ENCODE results near the gene TMCC2.
"Not testable (repeated sequence)": the region's sequence is repeated elsewhere in the genome, so short reads cannot be mapped to it uniquely, and the experiment has no call there.

The TMCC2 gene

DNA sequence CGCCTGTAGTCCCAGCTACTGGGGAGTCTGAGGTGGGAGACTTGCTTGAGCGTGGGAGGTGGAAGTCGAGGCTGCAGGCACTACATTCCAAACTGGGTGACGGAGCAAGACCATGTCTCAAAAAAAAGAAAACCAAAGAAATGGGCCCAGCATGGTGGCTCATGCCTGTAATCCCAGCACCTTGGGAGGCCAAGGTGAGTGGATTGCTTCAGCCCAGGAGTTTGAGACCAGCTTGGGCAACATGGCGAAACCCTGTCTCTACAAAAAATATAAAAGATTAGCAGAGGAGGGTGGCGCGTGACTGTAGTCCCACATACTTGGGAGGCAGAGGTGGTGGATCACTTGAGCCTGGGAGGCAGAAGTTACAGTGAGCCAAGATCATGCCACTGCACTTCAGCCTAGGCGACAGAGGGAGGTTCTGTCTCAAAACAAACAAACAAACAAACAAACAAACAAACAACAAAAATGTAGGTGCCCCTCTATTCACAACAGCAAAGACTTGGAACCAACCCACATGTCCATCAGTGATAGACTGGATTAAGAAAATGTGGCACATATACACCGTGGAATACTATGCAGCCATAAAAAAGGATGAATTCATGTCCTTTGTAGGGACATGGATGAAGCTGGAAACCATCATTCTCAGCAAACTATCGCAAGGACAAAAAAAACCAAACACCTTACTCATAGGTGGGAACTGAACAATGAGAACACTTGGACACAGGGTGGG is 53.1 kb downstream of the TMCC2 start:
- not testable (repeated sequence) for DNase-seq (ENCODE audit: low read depth in 2 of 2)

DNA sequence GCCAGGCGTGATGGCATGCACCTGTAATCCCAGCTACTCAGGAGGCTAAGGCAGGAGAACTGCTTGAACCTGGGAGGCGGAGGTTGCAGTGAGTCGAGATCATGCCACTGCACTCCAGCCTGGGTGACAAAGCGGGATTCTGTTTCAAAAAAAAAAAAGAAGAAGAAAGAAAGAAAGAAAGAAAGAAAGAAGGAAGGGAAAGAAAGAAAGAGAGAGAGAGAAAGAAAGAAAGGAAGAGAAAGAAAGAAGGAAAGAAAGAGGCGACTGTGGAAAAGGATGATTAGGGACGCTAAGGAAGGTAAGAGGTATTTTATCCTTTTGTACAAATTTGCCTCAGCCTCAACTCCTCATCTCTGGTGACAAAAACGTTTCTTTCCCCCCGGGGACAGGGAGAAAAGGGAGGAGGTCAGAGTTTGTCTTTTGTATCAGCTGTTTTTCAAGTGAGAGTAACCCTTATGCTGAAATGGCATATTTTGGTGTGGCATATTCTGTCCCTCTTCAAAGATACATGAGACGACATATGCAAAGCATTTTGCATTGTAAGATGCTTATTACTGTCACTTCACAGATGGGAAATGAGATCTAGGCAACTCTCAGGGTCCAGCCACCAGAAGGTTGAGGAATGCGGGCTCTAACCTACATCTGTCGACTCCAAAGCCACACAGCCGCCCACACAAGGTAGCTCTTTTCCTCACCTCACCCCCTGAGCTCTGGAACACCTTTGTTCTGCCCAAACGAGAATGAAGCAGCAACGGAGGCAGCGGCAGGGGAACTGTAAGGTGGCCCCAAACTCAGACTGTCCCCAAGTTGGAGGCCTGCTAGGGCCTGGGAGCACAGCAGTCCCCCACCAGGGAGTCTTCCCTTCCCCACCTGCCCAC is 55.8 kb downstream of the TMCC2 start:
- DNase-seq (ENCODE audit: low read depth in 2 of 2): no peak

DNA sequence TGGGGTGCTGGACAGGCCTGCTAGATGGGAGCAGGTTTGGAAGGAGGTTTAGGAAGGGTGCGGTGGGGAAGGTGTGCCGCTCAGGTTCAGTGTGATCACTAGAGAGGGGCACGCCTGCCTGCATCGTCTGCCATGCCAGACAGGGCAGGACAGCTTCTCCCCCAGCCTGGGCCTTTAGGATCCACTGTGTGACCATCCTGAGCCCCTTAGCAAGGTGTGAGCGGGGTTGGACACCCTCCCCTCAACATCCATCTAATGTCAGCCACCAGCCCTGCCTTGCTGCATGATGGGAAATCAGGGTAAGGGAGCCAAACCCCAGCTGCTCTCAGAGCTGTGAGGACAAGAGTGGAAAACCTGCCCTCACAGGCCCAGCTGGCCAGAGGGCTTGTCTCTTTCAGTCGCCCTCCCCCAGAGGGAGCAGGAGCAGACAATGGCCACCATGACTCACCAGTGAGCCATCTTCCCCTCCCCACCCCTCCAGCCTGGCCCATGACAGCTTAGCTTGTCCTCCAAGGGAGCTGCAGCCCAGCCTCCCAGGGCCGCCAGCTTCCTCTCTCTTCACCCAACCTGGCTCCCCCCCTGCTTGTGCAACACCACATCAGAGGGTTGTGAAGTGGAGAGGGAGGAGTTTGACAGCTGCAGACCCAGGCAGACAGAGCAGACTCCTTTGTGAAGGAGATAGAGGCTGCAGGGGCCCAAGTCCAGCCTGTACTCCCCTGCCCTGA is 56.8 kb downstream of the TMCC2 start:
- peak; percentile 75 to 79 for DNase-seq (ENCODE audit: low read depth in 2 of 2)

DNA sequence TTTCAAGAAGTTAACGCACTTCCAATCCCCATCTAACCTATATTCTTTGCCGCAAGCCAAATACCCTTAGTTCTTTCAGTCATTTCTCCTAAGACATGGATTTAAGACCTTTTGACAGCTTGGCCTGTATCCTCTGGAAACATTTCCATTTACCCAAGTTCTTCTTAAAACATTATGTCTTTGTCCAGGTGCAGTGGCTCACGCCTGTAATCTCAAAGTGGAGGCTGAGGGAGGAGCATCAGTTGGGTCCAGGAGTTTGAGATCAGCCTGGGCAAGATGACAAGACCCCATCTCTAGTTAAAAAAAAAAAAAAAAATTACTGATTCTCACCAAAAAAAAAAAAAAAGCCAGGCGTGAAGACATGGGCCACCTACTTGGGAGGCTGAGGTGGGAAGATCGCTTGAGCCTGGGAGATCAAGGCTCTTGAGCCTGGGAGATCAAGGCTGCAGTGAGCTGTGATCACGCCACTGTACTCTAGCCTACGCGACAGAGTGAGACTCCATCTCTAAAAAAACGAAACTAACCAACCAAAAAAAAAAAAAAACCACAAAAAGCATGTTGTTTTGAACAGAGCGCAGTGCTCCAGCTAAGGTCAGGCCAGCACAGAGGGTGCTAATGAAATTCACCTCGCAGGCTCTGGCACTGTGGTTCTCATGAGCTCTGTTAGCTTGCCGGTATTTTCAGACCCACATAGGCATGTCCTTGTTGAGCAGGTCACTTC is 57.8 kb downstream of the TMCC2 start:
- peak in 1 of 2 donors; percentile 28 for DNase-seq (ENCODE audit: low read depth in 2 of 2)

DNA sequence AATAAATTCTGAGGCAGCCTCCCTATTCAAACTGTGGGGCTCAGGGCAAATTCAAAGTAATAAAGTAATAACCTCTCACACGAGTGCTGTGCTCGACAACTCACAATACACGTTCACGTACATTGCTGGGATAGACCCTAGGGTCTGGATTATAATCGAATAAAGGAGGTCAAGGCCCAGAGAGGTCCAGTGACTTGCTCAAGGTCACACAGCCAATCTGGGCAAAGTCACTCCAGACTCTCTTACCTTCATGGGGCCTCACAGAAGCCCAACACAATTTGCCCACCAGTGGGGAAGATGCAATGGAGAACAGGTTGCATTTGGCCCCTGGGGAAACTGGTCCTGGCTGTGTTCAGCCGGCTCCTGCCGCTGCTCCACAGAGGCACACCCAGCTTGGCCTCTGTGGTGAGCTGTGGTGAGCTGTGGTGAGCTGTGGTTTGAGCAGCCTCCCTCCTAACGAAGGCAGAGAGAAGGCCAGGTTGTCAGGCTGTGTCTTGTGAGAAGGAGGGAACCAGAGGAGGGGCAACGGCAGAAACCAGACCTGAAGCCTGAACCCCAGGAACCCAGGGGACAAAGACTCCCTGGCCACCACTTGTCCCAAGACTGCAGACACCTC is 58.7 kb downstream of the TMCC2 start:
- DNase-seq (ENCODE audit: low read depth in 2 of 2): peak in 1 of 2 donors; percentile 42

DNA sequence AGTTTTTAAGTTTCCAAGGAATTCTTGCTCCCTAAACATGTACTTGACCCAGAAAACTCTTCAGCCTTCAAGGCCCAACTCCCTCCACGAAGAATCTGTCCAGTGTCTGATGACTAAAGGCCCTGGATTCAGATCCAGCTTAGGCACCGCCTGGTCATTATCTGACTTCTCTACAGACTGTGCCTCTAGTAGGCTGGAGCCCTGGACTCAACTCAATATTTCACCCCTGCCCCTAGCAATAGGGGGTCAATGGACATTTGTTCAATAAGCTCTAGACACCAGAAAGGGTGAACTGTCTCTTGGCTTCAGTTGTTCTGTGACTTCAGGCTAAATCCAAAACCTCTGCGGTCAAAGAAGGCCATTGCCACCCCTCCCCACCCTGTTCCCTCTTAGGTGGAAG is 59.3 kb downstream of the TMCC2 start:
- no peak for DNase-seq (ENCODE audit: low read depth in 2 of 2)

DNA sequence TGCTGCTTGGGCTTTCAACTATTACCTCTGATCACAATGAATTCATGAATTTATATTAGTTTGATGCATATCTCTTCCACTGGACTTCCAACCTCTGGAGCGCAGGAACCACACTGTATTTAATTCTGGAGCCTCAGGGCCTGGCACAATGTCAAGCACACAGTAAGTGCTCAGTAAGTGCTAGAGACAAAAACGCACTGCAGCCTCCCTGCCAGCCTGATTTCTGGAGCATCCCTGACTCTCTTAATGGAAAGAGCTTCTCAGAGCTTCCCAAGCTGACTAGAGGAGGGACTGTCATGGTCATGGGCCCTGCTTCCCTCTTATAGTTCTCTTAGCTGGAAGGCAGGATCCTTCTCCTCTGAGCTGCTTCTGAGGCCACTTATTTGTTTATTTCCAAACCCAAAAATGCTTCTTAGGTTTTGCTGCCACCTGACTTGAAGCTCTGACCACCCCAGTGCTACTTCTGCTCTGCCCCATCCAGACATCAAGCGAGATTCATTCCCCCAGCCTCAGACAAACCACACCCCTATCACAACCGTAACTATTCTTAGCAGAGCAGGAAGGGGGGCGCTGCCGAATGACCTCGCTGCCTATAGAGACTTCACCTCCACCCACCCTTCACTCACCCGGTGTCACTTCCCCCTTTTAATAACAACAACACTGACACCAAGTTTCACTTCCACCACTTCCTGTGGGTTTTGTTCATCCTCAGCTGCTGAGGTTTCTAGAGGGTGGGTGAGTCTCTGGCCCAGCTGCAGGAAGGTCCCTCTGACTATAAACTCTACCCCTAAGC is 60.2 kb downstream of the TMCC2 start:
- DNase-seq (ENCODE audit: low read depth in 2 of 2): peak; percentile 67 to 73

DNA sequence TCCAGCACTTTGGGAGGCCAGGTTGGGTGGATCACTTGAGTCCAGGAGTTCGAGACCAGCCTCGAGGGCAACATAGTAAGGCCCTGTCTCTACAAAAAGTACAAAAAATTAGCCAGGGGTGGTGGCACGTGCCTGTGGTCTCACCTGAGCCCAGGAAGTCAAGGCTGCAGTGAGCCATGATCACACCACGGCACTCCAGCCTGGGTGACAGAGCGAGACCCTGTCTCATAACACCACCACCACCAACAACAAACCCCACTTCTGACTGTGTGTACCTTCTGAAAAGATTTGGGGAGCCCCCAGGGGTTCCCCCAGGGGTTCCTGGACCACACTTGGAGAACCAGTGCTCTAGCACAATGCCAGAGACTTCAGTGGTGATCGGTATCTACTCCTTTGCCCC is 63.9 kb downstream of the TMCC2 start:
- no peak for DNase-seq (ENCODE audit: low read depth in 2 of 2)

DNA sequence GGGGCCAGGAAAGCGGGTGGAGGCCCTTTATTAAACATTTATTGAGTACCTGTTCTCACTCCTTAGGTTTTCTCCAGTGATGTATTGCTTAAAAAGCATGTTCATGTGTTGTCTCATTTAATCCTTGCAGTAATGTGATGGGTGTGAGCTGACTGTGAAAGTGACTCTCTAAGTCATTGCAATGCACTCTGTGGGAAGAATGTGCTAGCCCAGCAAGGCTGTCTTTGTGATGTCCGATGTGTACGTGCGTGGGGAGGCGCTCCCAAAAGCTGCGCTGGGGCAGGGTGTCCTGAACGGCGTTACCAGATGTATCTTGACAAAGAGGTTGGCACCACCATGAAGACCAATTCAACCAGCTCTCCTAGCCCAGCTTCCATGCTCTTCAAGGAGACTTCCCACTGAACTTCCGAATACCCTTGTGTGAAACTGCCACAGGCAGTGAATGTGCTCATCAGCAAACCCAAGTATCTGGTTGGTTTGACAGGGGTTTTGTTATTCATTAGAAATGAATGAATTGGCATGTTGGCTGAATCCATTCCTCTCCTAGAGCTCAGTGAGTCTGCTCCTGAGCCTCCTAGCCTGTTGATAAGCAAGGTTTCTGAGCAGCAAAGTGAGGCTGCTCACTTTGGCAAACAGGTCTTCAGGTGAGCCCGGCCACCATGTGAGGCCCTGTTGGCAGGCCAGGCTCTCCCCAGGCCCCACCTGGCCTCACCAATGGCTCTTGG is 65.8 kb downstream of the TMCC2 start:
- no peak for DNase-seq (ENCODE audit: low read depth in 2 of 2)

DNA sequence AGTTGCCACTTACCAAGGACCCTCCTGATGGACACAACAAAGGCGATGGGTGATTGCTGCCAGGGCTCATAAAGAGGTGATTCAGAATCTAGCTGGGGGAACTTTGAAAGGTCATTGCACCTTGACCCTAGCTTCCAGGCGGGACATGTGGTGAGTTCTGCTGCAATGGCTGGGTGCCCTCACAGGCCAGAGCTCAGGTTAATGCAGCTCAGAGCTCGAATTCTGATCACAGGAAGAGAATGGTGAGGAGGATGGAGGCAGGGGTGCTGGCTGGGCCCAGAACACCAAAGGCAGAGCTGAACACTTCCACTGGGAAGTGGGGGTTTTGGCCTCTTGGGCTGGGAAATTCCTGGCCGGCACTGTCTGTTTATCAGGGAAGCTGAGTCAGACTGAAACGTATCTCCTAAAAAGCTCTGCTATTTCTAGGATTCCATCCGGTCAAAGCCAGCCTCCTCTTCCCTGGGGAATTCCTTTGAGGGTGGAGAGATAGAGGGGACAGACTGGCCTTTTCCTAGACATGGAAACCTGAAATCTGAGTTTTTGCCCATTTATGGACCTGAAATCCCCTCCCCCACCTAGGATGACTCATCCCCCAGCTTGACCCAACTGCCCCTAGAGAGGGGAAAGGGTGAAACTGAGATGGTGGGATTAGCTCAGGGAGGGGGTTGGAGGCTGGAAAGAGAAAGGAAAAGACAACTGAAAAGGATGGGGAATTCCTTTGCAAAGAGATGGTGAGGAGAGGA is 66.6 kb downstream of the TMCC2 start:
- DNase-seq (ENCODE audit: low read depth in 2 of 2): no peak

DNA sequence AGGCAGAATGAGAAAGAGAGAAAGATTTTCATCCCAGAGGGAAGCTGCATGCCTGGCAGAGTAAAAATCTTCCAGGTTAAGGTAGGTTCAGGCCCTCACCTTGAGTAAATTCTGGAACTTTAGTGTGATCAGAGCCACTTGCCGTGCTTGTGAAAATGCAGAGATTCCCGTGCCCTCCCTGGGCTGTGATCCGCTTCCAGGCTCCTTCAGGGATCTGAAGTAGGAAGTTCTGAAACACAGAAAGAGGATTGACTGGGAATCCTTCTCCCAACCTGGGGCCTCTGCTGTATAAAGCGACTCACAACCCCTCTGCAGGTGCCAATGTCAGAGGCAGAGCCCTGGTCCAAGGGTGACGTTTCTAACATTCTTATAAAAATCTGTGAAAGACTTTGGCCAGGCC is 67.2 kb downstream of the TMCC2 start:
- no peak for DNase-seq (ENCODE audit: low read depth in 2 of 2)

DNA sequence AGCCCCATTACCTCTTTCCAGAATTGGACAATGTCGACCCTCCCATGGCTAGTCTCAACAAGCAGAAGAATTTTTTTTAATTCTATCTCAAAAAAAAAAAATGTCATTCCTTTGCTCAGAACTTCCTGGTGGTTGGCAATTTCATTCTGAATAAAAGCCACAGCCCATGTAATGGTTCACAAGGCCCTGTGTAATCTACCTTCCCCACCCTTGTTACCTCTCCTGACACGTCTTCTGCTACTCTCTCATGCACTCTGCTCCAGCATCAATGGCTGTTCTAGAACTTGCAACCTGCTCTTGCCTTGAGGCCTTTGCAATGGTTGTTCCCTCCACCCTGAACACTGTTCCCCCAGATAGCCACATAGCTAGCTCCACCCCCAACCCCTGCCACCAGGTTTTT is 68.4 kb downstream of the TMCC2 start:
- DNase-seq (ENCODE audit: low read depth in 2 of 2): no peak

DNA sequence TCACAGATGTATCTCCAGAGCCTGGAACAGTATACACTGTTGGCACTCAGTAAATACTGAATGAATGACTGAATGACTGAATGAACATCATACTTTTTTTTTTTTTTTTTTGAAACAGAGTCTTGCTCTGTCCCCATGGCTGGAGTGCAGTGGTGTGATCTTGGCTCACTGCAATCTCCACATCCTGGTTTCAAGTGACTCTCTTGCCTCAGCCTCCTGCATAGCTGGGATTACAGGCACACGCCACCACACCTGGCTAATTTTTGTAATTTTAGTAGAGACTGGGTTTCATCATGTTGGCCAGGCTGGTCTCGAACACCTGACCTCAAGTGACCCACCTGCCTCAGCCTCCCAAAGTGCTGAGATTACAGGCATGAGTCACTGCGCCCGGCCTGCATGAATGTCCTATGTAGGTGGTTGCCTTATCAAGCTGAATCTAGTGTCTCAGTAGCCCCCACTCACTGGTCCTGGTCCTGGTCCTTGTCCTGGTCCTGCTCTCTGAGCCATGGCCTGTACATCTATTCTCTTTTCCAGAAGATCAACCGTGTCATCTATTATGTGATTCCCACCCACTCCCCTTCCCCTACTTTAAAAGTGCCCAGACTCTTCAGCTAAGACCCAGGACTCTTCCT is 69.9 kb downstream of the TMCC2 start:
- DNase-seq (ENCODE audit: low read depth in 2 of 2): not testable (repeated sequence)

DNA sequence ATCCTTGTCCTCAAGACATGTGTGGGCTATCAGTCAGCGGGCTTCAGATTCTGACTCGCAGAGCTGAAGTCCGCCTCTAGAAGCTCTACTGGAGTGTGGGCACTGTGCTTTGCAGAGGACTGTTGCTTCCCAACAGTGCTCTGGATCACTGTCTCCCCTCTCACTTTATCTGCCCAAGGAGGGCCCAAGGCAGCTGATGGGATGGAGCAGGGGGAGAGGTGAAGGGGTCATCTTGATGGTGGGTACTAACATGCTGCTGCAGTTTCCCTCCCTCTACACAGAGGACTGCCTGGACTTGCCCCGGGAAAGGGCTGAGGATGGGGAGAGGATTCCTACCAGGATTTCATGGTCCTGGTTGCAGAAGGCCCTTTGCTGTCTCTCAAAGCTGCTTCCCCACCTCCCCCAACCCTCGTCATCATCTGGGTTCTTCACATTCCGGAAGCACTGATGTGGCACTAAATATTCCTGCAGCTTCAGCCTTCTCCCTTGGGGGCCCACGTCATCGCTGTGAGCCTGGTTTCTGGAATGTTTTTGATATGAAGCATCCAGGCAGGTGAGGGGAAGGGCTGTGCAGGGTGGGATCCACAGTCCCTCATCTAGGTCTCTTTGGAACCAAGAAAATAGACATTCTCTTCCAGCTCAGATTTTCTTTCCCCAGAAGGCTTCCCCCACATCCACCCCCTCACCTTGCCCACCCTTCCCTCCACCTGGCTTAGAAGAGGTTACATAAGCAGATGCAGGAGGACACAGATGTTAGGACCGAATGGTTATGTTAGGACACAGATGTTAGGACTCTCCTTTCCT is 70.6 kb downstream of the TMCC2 start:
- DNase-seq (ENCODE audit: low read depth in 2 of 2): no peak

DNA sequence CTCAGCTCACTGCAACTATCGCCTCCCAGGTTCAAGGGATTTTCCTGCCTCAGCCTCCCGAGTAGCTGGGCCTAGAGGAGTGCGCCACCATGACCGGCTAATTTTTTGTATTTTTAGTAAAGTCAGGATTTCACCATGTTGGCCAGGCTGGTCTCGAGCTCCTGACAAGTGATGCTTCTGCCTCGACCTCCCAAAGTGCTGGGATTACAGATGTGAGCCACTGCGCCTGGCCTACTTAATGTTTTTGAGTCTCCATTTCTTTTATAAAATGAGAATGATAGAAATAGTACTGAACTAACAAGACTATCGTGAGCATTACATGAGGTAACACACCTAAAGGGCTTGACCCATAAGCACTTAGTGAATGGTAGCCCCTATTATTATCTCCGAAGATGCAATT is 72.4 kb downstream of the TMCC2 start:
- no peak for DNase-seq (ENCODE audit: low read depth in 2 of 2)

DNA sequence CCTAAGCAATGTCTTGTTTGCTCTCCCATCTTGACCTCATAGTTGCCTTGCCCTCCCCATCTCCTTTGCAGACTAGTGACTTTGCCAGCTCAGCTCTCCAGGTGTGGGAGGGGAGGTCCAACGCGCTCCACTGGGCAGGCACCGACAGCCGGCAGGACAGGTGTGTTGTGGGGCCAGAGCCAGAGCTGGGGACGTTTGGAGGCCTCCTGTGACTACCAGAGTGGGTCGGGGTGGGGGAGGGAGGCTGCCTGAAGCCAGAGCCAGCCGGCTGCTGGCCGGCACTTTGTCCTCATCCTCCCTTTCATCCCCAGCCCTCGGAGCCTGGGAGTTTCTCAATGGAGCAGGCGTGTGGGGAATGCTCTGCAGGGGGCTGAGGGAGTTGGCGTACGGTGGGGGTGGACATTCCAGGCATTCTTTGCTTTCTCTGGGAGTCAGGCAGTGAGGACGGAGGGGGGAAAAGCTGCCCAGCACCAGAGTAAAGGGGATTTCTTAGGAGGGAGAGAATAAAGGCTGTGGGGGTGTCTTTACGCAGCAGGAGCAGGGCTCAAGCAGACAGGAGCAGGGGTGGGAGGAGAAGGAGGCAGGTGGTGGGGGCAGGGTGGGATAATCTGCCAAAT is 73.6 kb downstream of the TMCC2 start:
- no peak for DNase-seq (ENCODE audit: low read depth in 2 of 2)

DNA sequence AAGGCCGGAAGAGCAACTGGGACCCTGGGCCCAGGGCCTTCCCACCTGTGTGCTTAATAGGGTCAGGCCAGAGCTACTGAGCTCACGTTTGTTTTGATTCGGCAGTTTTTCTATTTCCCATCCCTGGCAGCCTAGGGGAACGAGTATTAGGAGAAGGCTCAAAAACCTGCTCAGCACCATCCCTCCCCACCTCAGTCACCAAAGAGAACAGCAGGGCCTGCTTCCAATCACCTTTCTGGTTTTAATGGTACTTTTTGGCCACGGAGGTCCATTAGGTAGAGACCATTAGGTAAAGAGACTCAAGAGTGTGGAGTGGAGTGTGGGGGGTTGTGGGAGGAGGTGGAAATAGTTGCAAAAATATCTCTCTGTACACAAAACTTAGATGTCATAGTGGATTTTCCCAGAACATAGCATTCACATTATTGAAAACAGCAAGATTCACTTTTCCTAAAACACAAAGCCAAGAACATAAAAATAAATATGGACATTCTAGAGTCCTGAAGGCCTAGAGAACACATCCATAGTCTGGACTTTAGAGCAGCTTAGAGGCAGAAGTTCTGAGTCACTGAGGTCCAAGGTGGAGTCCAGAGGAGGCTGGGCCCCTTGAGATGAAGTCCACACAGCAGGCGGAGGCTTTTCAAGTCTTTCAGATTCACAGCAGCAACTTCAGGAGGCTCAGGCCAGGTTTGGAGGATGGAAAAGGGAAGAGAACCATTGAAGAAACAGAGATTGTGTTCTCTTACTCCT is 74.3 kb downstream of the TMCC2 start:
- DNase-seq (ENCODE audit: low read depth in 2 of 2): no peak
